SK-N-SH (cell line): Measurements from ENCODE around the gene UBE3B. TPM values are rescaled to one million over a fixed set of nuclear protein-coding genes. Genes with fewer than 3 reads are reported as not detected.

Experiments
- CTCF ChIA-PET: fragments of 300-600, 350-600 bp; formaldehyde crosslinking; extraction: SDS; loops from one replicate; lab custom pipeline; 2021; lab: Yijun Ruan, JAX
- POLR2A ChIA-PET: fragments of 350-600 bp; sonication (Branson Sonifier 250); formaldehyde crosslinking; extraction: SDS; loops from one replicate; lab custom pipeline; 2020; ENCODE audit warnings: antibody characterized with exemption, inconsistent platforms; lab: Yijun Ruan, JAX
- DNase-seq: peaks from one replicate; pipeline ENCODE4 v3.0.0; 2012
- H2AFZ ChIP-seq: fragments of 200-600 bp; sonication (generic); 2 replicates; pipeline ENCODE4 v1.8.1; 2016; ENCODE audit warnings: antibody characterized with exemption, mild to moderate bottlenecking, low read depth
- H3F3A ChIP-seq: fragments of 200-600 bp; sonication (generic); replicated peaks from 2 replicates; pipeline ENCODE3; 2016; ENCODE audit warnings: antibody characterized with exemption, mild to moderate bottlenecking; ENCODE audit not compliant: insufficient read depth
- H3K27ac ChIP-seq, 2 experiments: fragments of 200-500 bp in 1 of 2; fragments of 200-600 bp in 1 of 2; sonication (Bioruptor generic) in 1 of 2; sonication (generic), shearing (Covaris generic) in 1 of 2; 2 replicates each; pipeline versions ENCODE4 v1.5.1 to v1.6.1; 2014 to 2016; ENCODE audit warnings: low read depth in 2 of 2, inconsistent platforms in 1 of 2, low read length in 1 of 2, mild to moderate bottlenecking in 1 of 2, mixed read lengths in 1 of 2
- H3K27me3 ChIP-seq: fragments of 200-600 bp; sonication (generic), shearing (Covaris generic); 2 replicates; pipeline ENCODE4 v1.6.1; 2016; ENCODE audit warnings: mixed run types; ENCODE audit not compliant: insufficient read depth
- H3K36me3 ChIP-seq, 2 experiments: fragments of 200-500 bp in 1 of 2; fragments of 200-600 bp in 1 of 2; sonication (Bioruptor generic) in 1 of 2; sonication (generic) in 1 of 2; replicated peaks in 1 of 2; 2 replicates each; pipeline versions ENCODE3 to v1.5.1; 2014 to 2016; ENCODE audit warnings: low read length in 1 of 2, mild to moderate bottlenecking in 1 of 2; ENCODE audit not compliant: insufficient read depth in 2 of 2, control insufficient read depth in 1 of 2
- H3K4me1 ChIP-seq, 2 experiments: fragments of 200-500 bp in 1 of 2; fragments of 200-600 bp in 1 of 2; sonication (Bioruptor generic) in 1 of 2; sonication (generic), shearing (Covaris generic) in 1 of 2; 2 replicates each; pipeline versions ENCODE4 v1.5.1 to v1.6.1; 2014 to 2016; ENCODE audit warnings: low read depth in 1 of 2, low read length in 1 of 2, mixed run types in 1 of 2; ENCODE audit not compliant: insufficient read depth in 2 of 2, control insufficient read depth in 1 of 2
- H3K4me2 ChIP-seq: fragments of 200-600 bp; sonication (generic), shearing (Covaris generic); 2 replicates; pipeline ENCODE4 v1.6.1; 2017; ENCODE audit warnings: mixed run types
- H3K4me3 ChIP-seq, 2 experiments: fragments of 200-500 bp in 1 of 2; fragments of 200-600 bp in 1 of 2; sonication (Bioruptor generic) in 1 of 2; sonication (generic), shearing (Covaris generic) in 1 of 2; 2 replicates each; pipeline versions ENCODE4 v1.5.1 to v1.8.1; 2014 to 2016; ENCODE audit warnings: low read depth in 2 of 2, inconsistent platforms in 1 of 2, low read length in 1 of 2, mild to moderate bottlenecking in 1 of 2, mixed read lengths in 1 of 2, moderate library complexity in 1 of 2
- H3K79me2 ChIP-seq: fragments of 200-600 bp; sonication (generic); 2 replicates; pipeline ENCODE4 v1.8.1; 2017; ENCODE audit warnings: mild to moderate bottlenecking; ENCODE audit not compliant: insufficient read depth
- H3K9ac ChIP-seq: fragments of 200-600 bp; sonication (generic); 2 replicates; pipeline ENCODE4 v1.6.1; 2017; ENCODE audit warnings: mixed run types
- H3K9me2 ChIP-seq: fragments of 200-600 bp; sonication (generic); 2 replicates; pipeline ENCODE4 v1.6.1; 2017; ENCODE audit warnings: mixed run types
- H3K9me3 ChIP-seq: fragments of 200-600 bp; sonication (generic); 2 replicates; pipeline ENCODE4 v1.6.1; 2017; ENCODE audit warnings: mixed run types, mild to moderate bottlenecking, moderate library complexity
- H4K20me1 ChIP-seq: fragments of 200-600 bp; sonication (generic); 2 replicates; pipeline ENCODE4 v1.6.1; 2017; ENCODE audit warnings: mild to moderate bottlenecking, mixed run types; ENCODE audit not compliant: insufficient read depth
- CHD2 ChIP-seq: fragments of 150-350 bp; IDR thresholded peaks from 2 replicates; pipeline ENCODE4 v1.6.1; 2018; ENCODE audit warnings: low read length; ENCODE audit not compliant: partially characterized antibody
- EP300 ChIP-seq, 2 experiments: IDR thresholded peaks; 2 replicates each; pipeline versions ENCODE4 v1.4.0 to v1.6.1; 2012; ENCODE audit warnings: borderline replicate concordance in 1 of 2, low read depth in 1 of 2, low read length in 1 of 2
- FOSL2 ChIP-seq: IDR thresholded peaks from 2 replicates; pipeline ENCODE4 v1.4.0; 2012; ENCODE audit warnings: low read depth, mild to moderate bottlenecking, moderate library complexity, borderline replicate concordance
- GABPA ChIP-seq: IDR thresholded peaks from 2 replicates; pipeline ENCODE4 v1.4.0; 2012; ENCODE audit warnings: low read depth, mild to moderate bottlenecking
- NFIC ChIP-seq: IDR thresholded peaks from 2 replicates; pipeline ENCODE4 v1.4.0; 2012; ENCODE audit warnings: borderline replicate concordance
- POLR2AphosphoS5 ChIP-seq: IDR thresholded peaks from 2 replicates; pipeline ENCODE4 v1.6.1; 2012; ENCODE audit warnings: low read depth, low read length
- RAD21 ChIP-seq: IDR thresholded peaks from 2 replicates; pipeline ENCODE4 v1.6.1; 2012; ENCODE audit warnings: mild to moderate bottlenecking, low read length
- SIN3A ChIP-seq: IDR thresholded peaks from 2 replicates; pipeline ENCODE4 v1.6.1; 2012; ENCODE audit warnings: low read depth, mild to moderate bottlenecking, low read length, moderate library complexity, borderline replicate concordance
- WGBS: methylation state at CpG from one replicate; pipeline ENCODE4 v1.1.6; 2017; ENCODE audit warnings: low lambda C conversion rate; 5-methylcytosine and 5-hydroxymethylcytosine counted together
- polyA plus RNA-seq, 3 experiments: library from polyadenylated mRNA; depleted of rRNA; stranded (reverse); fragments of >200 nt; gene quantifications; 2 replicates each; pipeline ENCODE4 v1.2.3, GENCODE V29; 2012
- TF ChIP-seq, protein P1 (sequence below): IDR thresholded peaks from 2 replicates; pipeline ENCODE4 v1.4.0; 2012; ENCODE audit warnings: low read depth

Gene UBE3B
- polyA plus RNA-seq, 1 of the 3 experiments (the other 2 are of a cell fraction): 28.6 TPM

GRCh38 chr12:109495012-109495411, 17.6 kb downstream of the UBE3B start (continued):
- TF ChIP-seq EP300 (IDR thresholded peaks at IDR 0.05; ENCODE audit: borderline replicate concordance in 1 of 2, low read depth in 1 of 2, low read length in 1 of 2): no peak
- TF ChIP-seq SIN3A: no peak

- Histone ChIP-seq H3K27ac (no peak overlapping the region), H3K4me3 (no peak overlapping the region), H3F3A (no peaks in the 10 kb centered on the region), H3K79me2 (no peaks in the 10 kb centered on the region), H3K4me1 (no peaks in the 10 kb centered on the region), H3K9ac (no peak overlapping the region), H3K36me3 (peaks cover 33 to 76% of the 10 kb centered on the region in 2 experiments)
- DNase-seq: no peak
- POLR2A ChIA-PET: no interaction called here
- no peak for TF ChIP-seq CHD2
- TF ChIP-seq, protein P1, sequence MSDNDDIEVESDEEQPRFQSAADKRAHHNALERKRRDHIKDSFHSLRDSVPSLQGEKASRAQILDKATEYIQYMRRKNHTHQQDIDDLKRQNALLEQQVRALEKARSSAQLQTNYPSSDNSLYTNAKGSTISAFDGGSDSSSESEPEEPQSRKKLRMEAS: no peak
- no peak for TF ChIP-seq NFIC
- no peak for TF ChIP-seq GABPA
- no peak for TF ChIP-seq POLR2AphosphoS5
- TF ChIP-seq, all 33 proteins: peak for 0
- no peaks in the 10 kb centered on the region for H3K9me2 ChIP-seq
- no peak overlapping the region for H3K4me2 ChIP-seq
- no peaks in the 10 kb centered on the region for H3K9me3 ChIP-seq
- CTCF ChIA-PET: no interaction called here
- H2AFZ ChIP-seq: no peak overlapping the region
- H3K27me3 ChIP-seq: no peaks in the 10 kb centered on the region
- H4K20me1 ChIP-seq: no peaks in the 10 kb centered on the region
These were observed 18.9 kb downstream of the UBE3B start for GRCh38 chr12:109496306-109496705.

GRCh38 chr12:109497675-109498074, 20.2 kb downstream of the UBE3B start:
- Histone ChIP-seq H3K79me2 (no peaks in the 10 kb centered on the region), H4K20me1 (no peaks in the 10 kb centered on the region), H3F3A (no peaks in the 10 kb centered on the region)
- 90% methylated on average over 7 of the region's 7 CpGs for WGBS
- TF ChIP-seq FOSL2: peak; percentile 37; the same call in 1 of the 2 replicates
- no peak for TF ChIP-seq POLR2AphosphoS5
- TF ChIP-seq RAD21: no peak
- TF ChIP-seq, protein P1: no peak
- TF ChIP-seq, all 33 proteins: peak for 1
- Histone ChIP-seq H3K4me1 (no peaks in the 10 kb centered on the region), H2AFZ (peak overlapping the region; percentile 7; the same call in 1 of the 2 replicates), H3K4me2 (no peak overlapping the region), H3K9me2 (no peaks in the 10 kb centered on the region), H3K36me3 (peaks cover 34 to 79% of the 10 kb centered on the region in 2 experiments), H3K27ac (no peak overlapping the region; a peak in 2 of 4 replicates), H3K27me3 (no peaks in the 10 kb centered on the region), H3K4me3 (no peak overlapping the region), H3K9ac (no peak overlapping the region), H3K9me3 (no peaks in the 10 kb centered on the region)
- ChIA-PET POLR2A (no interaction called here), CTCF (interaction anchor here (0.7 kb wide), 1 partner anchor 323 kb away, joined by 3 read pairs; no protein-coding TSS in a partner anchor)
- no peak for DNase-seq
